GM12801 (cell line): ENCODE measurements around the gene ZCCHC7.

Experiments used
- CTCF ChIP-seq: IDR thresholded peaks from one replicate; pipeline ENCODE4 v1.5.1; 2011; ENCODE audit warnings: control low read depth; ENCODE audit not compliant: insufficient read length; ENCODE audit errors: extremely low read depth

ZCCHC7 gene

GRCh38 chr9:37392272-37392671, 271.9 kb downstream of the ZCCHC7 start:
- no peak for TF ChIP-seq CTCF

- no peak for TF ChIP-seq CTCF
Measured at GRCh38 chr9:37395229-37395628, 274.9 kb downstream of the ZCCHC7 start.

- TF ChIP-seq CTCF, result no peak
Measured at GRCh38 chr9:37395663-37396062, 275.3 kb downstream of the ZCCHC7 start.

- no peak for TF ChIP-seq CTCF
Measured at GRCh38 chr9:37398464-37399025, 278.2 kb downstream of the ZCCHC7 start.

- TF ChIP-seq CTCF, result no peak
Measured at GRCh38 chr9:37399336-37399735, 279.0 kb downstream of the ZCCHC7 start.

- TF ChIP-seq CTCF, result no peak
Measured at GRCh38 chr9:37404590-37404989, 284.2 kb downstream of the ZCCHC7 start.

- no peak for TF ChIP-seq CTCF
Measured at GRCh38 chr9:37405350-37405749, 285.0 kb downstream of the ZCCHC7 start.
